ENCODE data around the gene XYLB. TPM values are rescaled to one million over a fixed set of nuclear protein-coding genes. Genes with fewer than 3 reads are reported as not detected.
"Not testable (repeated sequence)": the region's sequence is repeated elsewhere in the genome, so short reads cannot be mapped to it uniquely, and the experiment has no call there.

Gene XYLB
- total RNA-seq, 1 donor: 1.9 TPM

DNA sequence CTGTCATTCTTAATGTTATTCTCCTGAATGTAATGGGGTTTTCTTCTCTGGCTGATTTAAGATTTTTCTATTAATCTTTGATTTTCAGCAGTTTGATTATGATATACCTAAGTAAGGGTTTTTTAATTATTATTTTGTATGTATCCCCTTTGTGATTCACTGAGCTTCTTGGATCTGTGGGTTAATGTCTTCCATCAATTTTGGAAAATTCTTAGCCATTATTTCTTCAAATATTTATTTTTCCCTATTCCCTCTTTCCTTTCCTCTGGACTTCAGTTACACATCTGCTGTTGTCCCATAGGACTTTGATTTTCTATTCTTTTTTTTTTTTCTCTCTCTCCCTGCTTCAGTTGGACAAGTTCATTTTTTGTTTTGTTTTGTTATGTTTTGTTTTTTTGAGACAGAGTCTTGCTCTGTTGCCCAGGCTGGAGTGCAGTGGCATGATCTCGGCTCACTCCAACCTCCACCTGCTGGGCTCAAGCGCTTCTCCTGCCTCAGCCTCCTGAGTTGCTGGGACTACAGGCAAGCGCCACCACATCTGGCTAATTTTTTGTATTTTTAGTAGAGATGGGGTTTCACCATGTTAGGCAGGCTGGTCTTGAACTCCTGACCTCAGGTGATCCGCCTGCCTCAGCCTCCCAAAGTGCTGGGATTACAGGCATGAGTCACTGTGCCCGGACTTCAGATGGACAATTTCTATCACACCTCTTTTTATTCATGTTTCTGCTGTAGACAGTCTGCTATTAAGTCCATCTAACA is 40.6 kb downstream of the XYLB start:
- no peak for DNase-seq (ENCODE audit: low read depth in 2 of 3, low spot score in 2 of 3)

DNA sequence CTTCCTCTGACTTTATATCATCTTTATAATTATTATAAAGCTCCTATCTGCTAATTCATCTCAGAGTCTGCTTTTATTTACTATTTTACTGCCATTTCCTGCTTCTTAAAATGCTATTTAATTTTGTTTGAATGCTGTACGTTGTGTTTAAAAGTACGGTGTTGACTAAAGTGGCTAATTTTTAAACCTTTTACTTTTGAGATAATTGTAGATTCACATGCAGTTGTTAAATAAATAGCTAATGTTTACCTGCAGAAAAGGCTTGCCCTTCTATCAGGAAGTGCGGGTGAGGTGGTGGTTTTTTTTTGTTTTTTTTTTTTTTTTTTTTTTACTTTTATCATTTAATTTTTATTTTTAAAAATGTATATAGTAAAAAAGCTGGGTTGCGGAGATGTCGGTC is 41.3 kb downstream of the XYLB start:
- no peak for DNase-seq (ENCODE audit: low read depth in 2 of 3, low spot score in 2 of 3)

DNA sequence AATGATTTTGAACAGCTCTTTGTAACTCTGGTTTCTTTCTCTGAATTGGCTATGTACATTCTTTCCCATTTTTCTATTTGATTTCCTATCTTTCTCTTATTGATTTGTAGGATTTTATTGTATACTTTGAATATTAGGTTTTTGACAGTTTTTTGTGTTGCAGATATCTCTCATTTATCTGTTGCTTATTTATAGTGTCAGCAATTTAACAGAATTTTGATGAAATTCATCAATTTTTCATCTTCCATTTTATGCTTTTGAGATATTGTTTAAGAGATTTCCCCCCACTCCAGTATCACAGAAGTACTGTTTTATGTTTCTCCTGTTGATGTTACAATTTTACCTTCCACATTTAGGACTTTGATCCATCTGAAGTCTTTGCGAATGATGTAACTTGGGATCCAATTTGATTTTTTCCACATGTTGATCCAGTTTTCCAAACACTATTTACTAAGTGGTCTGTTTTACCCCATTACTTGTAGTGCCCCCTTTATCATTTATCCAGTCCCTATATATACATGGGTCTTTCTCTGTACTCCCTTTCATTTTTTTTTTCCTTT is 46.1 kb downstream of the XYLB start:
- DNase-seq (ENCODE audit: low read depth in 2 of 3, low spot score in 2 of 3): no peak

DNA sequence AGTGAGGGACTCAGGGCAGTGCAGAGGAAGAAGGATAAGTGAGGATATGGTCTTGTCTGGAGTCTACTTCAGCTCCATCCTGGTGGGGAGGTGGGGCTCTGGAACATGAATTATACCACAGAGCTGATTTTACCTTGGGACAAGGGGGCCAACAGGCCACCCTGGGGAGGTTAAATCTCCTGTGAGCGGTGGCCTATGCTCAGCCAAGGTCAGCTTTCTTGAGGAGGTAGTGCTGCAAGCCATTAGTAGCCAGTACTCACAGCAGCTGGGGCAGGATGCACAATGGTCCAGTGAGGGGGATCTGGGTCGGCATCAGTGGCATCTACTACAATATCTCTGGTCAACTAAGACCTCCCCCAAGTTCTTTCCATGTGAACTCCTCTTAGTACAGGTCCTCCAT is 49.7 kb downstream of the XYLB start:
- no peak for DNase-seq (ENCODE audit: low read depth in 2 of 3, low spot score in 2 of 3)

DNA sequence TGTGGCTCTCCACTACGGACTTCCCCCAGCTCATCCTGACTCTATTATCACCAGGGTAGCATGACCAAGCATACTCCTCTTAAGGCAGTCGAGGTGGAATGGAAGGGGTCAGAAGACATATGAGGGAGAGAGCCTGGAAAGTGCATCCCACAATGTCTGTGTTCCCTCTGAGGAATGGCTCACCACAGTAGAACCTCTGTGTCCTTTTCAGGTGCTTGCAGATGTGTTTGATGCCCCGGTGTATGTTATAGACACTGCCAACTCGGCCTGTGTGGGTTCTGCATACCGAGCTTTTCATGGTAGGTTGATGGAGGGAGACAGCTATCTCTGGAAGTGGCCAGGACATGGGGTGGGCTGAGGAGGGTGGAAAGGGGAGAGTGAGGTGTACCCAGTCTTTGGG is 50.3 kb downstream of the XYLB start:
- DNase-seq (ENCODE audit: low read depth in 2 of 3, low spot score in 2 of 3): no peak

DNA sequence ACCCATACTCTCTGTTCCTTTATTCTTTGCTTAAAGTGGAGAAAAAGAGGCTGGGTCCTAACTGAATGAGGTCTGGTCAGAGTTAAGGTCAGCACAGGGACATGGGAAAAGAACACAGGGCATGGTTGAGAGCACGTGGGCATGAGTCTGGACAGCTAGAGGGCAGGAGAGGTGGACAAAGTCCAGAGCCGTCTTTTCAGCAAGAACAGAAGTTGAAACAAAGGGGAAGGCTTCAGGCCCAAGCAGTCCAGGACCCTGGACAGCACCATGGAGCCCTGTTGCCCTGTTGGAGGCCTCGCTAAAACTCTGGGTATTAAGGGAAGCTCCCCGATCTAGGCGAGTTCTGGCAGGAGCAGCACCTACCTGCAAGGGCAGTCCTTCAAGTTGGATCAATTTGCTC is 50.7 kb downstream of the XYLB start:
- DNase-seq (ENCODE audit: low read depth in 2 of 3, low spot score in 2 of 3): peak in 2 of 3 donors; percentile 38 to 67

DNA sequence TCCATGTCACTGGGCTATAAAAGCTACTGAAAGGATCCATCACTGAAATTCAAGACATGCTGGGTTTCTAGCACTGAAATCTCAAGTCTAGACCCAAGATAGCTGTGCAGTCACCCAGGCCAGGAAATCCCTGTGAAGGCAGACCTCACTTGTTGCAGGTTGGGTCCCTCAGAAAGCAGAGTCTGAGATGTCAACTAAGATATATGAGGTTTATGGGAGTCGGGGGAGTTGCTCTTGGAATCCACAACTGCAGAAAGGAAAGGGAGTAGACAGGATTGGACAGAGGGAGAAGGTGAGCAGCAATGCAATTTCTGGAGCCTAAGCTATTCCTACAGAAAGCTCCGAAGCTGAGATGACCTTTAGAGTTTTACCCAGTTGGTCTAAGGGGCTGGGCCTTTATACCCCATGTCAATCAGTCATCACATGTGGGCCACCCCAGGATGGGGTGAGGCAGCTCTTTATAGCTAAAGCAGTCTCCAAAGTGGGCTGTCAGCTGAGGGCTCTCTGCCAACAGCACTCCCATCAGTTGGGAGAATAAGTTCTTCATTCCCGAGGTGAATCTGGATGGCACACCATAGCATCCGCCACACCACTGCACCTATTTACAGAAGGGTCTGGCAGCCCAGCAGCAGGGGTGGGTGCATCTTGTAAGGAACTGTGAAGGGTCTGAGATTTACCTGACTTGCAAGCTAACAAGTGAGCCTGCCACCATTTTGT is 54.8 kb downstream of the XYLB start:
- no peak for DNase-seq (ENCODE audit: low read depth in 2 of 3, low spot score in 2 of 3)

DNA sequence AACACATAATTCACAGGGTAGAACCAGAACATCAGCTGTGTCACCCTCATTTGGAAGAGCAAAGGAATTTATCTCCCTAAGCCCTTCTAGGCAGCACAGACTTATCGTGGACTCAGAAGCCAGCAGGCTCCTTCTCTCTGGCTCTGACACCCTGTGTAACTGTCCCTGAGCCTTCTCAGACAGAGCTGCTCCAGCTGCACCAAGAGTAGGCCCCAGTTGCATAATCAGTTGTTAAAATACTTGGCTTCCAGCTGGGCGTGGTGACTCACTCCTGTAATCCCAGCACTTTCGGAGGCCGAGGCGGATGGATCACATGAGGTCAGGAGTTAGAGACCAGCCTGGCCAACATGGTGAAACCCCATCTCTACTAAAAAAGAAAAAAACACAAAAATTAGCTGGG is 57.7 kb downstream of the XYLB start:
- DNase-seq (ENCODE audit: low read depth in 2 of 3, low spot score in 2 of 3): no peak

DNA sequence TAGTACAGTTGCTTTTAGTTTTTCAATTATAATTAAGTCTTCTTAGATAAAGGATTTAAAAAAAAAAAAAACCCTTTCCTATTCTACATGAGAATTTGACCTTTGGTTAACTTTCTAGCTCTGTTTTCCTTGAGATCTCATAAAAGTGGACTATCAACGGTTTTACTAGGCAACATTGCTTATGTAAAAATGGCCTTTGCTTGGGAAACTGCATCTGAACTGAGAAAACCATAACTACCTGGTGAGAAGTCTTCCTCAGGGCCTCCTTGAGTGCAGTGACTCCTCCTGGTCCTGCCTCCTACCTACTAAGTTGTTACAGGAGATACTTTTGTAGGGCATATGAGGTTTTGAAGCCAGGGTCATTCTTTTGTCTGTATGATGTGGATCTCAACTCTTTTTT is 65.0 kb downstream of the XYLB start:
- no peak for DNase-seq (ENCODE audit: low read depth in 2 of 3, low spot score in 2 of 3)

DNA sequence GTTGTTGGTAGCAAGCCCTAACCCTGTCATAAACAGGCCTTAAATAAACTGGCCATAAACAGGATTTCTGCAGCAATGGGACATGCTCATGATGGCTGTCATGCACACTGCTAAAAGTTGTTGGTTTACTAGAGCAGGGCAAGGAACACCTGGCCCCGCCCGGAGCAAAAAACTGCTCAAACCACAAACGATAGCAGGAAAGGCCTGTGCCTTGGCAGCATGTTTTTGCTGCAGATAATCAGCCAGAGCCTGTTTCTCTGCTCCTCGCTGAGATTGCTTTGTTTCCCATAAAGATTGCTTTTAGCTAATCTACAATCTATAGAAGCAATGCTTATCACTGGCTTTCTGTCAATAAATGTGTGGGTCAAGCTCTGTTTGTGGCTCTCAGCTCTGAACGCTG is 74.2 kb downstream of the XYLB start:
- not testable (repeated sequence) for DNase-seq (ENCODE audit: low read depth in 2 of 3, low spot score in 2 of 3)

DNA sequence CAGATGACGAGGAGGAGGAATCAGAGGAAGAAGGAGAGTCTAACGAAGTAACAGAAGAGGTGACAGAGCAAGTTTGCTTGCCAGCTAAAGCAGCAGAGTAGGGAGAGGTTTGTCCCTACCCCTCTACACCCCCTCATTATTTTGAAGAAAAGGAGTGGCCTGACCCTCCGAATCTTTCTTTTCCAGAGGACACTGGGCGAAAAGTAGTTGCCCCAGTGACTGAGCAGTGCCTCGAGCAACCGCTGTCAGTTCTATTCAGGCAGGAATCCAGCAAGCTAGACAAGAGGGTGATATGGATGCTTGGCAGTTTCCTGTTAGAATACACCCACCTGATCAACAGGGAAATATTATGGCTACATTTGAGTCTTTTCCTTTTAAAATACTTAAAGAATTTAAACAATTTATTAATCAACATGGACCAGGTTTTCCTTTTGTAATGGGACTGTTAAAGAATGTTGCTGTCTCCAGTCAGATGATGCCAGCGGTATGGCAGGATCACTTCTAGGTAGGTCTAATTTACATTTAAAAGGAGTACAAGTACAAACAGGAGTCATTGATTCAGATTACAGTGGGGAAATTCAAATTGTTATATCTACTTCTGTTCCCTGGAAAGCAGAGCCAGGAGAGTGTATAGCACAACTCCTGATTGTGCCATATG is 75.2 kb downstream of the XYLB start:
- no peak for DNase-seq (ENCODE audit: low read depth in 2 of 3, low spot score in 2 of 3)

DNA sequence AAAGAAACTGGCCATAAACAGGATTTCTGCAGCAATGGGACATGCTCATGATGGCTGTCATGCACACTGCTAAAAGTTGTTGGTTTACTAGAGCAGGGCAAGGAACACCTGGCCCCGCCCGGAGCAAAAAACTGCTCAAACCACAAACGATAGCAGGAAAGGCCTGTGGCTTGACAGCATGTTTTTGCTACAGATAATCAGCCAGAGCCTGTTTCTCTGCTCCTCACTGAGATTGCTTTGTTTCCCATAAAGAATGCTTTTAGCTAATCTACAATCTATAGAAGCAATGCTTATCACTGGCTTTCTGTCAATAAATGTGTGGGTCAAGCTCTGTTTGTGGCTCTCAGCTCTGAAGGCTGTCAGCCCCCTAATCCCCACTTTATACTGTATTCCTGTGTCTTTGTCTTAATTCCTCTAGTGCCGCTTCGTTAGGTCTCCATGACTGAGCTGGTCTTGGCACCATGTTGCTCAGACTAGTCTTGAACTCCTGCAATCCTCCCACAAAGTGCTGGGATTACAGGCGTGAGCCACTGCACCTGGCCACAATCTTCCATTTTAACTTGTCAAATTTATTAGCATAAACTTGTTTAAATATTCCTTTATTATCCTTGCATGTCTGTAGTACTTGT is 80.3 kb downstream of the XYLB start:
- DNase-seq (ENCODE audit: low read depth in 2 of 3, low spot score in 2 of 3): peak in 1 of 3 donors; percentile 33

DNA sequence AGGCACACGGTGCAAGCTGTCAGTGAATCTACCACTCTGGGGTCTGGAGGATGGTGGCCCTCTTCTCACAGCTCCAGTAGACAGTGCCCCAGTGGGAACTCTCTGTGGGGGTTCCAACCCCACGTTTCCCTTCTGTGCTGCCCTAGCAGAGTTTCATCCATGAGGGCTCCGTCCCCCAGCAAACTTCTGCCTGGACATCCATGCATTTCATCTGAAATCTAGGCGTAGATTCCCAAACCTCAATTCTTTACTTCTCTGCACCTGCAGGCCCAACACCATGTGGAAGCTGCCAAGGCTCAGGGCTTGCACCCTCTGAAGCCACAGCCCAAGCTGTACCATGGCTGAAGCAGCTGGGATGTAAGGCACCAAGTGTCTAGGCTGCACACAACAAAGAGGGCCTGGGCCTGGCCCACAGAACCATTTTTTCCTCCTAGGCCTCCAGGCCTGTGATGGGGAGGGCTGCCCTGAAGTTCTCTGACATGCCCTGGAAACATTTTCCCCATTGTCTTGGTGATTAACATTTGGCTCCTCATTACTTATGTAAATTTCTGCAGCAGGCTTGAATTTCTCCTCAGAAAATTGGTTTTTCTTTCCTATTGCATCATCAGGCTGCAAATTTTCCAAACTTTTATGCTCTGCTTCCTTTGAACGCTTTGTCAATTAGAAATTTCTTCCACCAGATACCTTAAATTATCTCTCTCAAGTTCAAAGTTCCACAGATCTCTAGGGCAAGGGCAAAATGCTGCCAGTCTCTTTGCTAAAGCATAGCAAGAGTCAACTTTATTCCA is 86.5 kb downstream of the XYLB start:
- peak in 1 of 3 donors; percentile 22 for DNase-seq (ENCODE audit: low read depth in 2 of 3, low spot score in 2 of 3)

DNA sequence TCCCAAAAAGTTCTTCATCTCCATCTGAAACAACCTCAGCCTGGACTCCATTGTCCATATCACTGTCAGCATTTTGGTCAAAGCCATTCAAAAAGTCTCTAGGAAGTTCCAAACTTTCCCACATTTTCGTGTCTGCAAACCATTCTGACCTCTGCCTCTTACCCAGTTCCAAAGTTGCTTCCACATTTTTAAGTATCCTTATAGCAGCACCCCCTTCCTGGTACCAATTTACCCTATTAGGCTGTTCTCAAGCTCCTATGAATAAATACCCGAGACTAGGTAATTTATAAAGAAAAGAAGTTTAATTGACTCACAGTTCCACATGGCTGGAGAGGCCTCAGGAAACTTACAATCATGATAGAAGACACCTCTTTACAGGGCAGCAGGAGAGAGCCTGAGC is 87.1 kb downstream of the XYLB start:
- not testable (repeated sequence) for DNase-seq (ENCODE audit: low read depth in 2 of 3, low spot score in 2 of 3)

DNA sequence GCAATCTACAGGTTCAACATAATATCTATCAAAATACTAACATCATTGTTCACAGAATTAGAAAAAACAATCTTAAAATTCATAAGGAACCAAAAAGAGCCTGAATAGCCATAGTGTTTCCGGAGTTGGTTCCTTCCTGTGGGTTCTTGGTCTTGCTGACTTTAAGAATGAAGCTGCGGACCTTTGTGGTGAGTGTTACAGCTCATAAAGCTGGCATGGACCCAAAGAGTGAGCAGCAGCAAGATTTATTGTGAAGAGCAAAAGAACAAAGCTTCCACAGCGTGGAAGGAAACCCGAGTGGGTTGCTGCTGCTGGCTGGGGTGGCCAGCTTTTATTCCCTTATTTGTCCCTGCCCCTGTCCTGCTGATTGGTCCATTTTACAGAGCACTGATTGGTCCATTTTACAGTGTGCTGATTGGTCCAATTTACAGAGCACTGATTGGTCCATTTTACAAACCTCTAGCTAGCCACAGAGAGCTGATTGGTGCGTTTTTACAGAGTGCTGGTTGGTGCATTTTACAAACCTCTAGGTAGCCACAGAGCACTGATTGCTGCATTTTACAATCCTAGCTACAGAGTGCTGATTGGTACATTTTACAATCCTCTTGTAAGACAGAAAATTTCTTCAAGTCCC is 92.0 kb downstream of the XYLB start:
- peak in 2 of 3 donors; percentile 86 to 96 for DNase-seq (ENCODE audit: low read depth in 2 of 3, low spot score in 2 of 3)

DNA sequence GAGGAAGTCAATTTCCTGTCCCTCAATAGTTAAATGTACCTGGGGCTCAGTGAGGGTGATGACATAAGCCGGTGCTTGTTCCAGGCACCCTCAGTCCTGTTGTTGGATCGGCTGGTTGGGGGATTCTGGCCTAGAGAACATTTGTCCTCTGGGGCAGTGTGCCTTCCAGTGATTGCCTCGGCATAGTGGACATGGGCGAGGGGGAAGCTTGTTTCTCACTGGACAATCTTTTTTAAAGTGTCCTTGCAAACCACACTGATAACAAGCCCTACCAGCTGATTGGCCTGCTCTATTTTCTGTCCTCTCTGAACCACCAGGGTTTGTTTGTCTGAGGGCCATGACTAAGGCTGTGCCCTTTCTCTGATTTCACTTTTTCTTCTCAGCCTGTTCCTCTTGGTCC is 96.6 kb downstream of the XYLB start:
- not testable (repeated sequence) for DNase-seq (ENCODE audit: low read depth in 2 of 3, low spot score in 2 of 3)

DNA sequence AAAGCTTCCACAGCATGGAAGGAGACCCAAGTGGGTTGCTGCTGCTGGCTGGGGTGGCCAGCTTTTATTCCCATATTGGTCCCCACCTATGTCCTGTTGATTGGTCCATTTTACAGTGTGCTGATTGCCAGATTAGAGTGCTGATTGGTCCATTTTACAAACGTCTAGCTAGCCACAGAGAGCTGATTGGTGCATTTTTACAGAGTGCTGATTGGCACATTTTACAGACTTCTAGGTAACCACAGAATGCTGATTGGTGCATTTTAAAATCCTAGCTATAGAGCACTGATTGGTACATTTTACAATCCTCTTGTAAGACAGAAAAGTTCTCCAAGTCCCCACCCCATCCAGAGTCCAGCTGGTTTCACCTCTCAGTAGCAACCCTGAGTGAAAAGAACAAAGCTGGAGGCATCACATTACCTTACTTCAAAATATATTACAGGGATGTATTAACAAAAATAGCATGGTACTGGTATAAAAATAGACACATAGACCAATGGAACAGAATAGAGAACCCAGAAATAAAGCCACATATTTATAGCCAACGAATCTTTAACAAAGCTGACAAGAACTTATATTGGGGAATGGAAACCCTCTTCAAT is 99.6 kb downstream of the XYLB start:
- no peak for DNase-seq (ENCODE audit: low read depth in 2 of 3, low spot score in 2 of 3)

DNA sequence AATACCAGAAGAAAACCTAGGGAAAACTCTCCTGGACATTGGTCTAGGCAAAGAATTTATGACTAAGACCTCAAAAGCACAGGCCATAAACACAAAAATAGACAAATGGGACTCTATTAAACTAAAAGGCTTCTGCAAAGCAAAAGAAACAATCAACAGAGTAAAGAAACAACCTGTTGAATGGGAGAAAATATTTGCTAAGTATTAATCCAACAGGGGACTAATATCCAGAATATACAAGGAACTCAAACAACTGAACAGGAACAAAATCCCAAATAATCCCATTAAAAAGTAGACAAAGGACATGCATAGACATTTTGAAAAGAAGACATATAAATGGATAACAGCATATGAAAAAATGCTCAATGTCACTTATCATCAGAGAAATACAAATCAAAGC is 100.2 kb downstream of the XYLB start:
- no peak for DNase-seq (ENCODE audit: low read depth in 2 of 3, low spot score in 2 of 3)

DNA sequence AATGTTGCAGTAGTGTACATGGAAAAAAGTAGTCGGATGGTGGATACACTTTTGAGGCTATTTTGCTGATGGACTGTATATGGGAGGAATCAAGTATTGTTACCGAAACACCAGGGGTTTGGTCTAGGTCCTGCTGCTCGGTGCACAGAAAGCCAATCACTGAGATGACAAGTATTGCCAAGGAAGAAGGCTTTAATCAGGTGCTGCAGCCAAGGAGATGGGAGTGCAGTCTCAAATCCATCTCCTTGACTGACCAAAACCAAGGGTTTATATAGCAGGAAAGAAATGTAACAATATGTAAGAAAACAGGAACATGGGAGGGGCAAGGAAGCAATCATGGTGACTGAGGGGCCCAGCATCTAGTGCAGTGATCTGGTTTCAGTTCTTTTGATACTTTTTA is 104.3 kb downstream of the XYLB start:
- DNase-seq (ENCODE audit: low read depth in 2 of 3, low spot score in 2 of 3): no peak
